ENCODE results near the gene CCL13.
"Not testable (repeated sequence)": the region's sequence is repeated elsewhere in the genome, so short reads cannot be mapped to it uniquely, and the experiment has no call there.

Gene CCL13

DNA sequence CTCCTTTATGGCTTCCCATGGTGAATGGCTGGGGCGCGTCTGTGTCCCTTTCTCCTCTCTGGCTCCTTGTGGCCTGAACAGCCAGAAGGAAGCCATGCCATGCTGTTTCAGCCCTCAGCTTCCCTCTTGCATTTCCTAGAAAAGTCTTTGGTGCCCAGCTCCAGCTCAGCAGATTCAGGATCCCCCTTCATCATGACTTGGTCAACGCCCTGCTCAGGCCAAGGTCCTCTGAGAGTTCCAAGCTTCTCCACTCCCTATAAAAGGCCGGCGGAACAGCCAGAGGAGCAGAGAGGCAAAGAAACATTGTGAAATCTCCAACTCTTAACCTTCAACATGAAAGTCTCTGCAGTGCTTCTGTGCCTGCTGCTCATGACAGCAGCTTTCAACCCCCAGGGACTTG is at the start of gene CCL13:
Gene CCL13, plus strand, starts transcription at position 287 of the 400 bp plus-strand sequence. Its CDS starts 47 bp downstream, at position 334.
- no peak for DNase-seq

DNA sequence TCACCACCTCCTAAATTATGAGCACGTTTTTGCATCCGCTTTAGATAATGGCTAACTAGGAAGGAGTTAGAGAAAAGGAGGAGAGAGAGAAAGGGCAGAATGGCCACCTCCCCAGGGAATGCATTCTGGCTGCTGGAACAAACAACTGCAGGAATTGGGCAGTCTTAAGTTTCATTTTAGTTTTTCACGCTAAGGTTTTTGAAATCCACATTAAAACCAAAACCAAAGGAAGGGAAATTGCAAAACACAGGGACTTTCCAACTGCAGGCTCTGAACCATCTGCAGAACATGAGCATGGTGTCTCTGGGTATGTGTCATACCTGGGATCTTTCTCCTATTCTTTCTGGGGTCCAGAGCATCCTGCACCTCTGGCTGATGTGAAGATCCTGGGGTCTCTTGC is 49.2 kb upstream of the CCL13 start:
- DNase-seq = no peak

DNA sequence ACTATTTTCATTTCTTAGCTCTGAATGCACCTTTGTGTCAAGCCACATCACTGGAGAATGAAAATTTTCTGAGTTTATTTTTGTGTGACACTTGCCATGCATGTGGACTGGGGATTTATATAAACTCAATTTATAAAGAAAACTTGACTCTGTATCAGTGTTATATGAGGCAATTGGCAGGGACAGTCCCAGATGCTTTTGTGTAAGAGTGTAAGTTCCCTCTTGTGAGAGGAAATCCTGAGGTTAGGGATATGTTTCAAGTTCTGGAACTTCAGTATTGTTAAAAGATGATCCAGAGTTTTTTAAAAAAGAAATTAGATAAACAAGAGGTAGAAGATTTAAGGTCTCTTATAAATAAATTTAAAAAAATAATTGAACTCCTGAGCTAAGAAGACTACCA is 47.9 kb upstream of the CCL13 start:
- DNase-seq = no peak

DNA sequence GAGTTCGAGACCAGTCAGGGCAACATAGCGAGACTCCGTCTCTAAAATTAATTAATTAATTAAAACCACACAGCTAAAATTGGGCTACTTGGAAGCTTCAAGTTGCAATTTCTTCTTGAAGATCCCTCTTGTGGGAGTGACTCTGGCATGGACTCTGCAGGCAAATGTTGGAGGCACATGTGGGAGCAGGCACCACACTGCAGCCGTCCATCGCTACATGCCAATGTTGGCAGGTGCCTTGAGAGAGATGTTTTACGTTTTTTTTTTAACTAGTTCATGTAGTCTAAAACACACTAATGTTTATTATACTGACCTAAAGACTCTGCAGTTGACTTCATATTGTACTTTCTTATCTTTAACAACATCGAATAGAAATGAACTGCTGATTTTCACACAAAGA is 45.0 kb upstream of the CCL13 start:
- no peak for DNase-seq

DNA sequence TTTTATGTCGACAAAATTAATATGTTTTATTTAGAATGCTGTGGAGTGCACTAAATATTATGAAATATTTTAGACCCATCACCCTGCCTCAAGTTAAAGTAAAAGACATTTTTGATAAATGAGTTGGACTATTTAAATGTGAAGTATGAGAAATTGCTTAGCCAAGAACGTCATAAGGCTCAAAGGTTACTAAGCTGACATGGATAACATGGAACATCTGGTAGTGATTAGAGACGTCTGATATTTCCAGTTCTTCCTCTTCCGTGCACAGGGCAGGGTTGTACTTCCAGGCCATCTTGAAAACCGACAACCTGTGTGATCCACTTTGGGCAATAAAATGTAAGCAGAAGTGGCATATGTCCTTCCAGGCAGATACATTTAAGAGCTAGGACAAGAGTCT is 44.2 kb upstream of the CCL13 start:
- no peak for DNase-seq

DNA sequence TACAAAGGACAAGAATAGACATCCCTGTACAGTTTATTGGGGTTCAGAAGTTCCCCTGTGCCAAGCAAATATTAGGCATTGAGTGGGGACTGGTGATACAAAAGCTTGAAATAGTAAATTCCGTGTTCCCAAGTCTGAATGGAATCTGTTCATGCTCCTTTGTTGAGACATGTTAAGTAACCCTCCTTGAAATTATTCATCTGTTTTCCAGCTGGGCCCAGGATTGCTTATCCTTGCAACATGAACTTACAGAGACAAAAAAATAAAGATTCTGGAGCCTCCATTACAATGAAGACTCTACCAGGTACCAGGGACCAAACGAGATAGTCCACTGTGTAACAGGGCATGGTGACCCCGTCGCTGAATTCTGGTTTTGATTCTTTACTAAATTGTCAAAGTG is 43.1 kb upstream of the CCL13 start:
- DNase-seq = no peak

DNA sequence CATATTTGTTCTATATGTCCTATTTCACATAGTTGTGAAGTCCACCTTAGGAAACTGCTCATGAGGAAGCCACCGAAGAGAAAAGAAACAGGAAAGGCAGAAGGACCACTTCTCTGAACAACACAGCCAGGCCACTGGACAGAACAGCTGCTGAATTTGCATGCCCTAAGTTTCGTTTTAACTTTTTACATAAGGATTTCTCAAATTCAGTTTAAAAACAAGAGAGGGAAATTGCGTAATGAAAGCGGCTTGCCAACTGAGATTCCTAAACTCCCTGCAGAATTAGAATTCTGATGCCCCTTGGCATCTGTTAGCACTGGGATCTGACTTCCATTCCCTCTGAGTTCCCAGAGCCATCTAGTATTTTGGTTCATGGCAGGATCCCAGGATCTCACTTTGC is 42.0 kb upstream of the CCL13 start:
- no peak for DNase-seq

DNA sequence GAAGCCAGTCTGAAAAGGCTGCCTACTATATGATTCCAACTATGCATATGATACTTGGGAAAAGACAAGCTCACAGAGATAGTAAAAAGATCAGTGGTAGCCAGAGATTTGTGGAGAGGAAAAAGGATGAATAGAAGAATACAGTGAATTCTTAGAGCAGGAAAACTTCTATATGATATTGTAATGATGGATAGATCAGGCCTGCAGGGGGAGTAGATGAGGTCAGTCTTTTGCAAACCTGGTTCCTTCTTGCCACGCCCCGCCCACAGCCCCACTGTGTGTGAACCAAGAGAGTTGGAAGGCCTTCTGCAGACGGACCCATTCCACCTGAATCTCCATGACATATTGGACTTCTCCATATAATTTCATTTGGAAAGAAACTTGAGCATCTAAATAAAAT is 37.8 kb upstream of the CCL13 start:
- DNase-seq = no peak

DNA sequence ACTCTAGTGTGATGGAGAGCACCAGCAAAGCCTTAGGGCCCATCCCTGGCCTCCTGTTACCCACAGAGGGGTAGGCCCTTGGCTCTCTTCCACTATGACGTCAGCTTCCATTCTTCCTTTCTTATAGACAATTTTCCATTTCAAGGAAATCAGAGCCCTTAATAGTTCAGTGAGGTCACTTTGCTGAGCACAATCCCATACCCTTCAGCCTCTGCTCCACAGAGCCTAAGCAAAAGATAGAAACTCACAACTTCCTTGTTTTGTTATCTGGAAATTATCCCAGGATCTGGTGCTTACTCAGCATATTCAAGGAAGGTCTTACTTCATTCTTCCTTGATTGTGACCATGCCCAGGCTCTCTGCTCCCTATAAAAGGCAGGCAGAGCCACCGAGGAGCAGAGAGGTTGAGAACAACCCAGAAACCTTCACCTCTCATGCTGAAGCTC is 37.2 kb upstream of the CCL13 start, which contains the start of gene CCL8:
Gene CCL8, plus strand, starts transcription at position 397 of the 445 bp plus-strand sequence. CDS start 67 bp downstream, outside the sequence.
- no peak for DNase-seq

DNA sequence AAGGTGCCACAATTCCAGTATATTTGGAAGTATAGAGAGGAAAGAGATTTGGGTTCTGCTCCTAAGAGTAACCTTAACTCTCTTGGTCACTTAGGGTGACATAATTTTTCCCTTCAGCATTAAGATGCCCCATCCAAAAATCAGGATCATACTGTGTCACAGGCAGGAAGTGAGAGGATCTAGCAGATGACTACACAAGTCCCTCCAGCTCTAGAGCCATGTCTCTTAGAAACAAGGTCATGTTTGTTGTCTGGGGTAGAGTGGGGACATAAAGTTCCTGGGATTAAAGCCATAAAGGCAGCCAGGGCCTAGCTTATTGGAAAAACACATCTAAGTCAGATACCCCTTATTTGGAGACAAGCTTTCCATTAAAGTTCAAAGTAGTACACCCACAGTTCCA is 34.3 kb upstream of the CCL13 start:
- no peak for DNase-seq

DNA sequence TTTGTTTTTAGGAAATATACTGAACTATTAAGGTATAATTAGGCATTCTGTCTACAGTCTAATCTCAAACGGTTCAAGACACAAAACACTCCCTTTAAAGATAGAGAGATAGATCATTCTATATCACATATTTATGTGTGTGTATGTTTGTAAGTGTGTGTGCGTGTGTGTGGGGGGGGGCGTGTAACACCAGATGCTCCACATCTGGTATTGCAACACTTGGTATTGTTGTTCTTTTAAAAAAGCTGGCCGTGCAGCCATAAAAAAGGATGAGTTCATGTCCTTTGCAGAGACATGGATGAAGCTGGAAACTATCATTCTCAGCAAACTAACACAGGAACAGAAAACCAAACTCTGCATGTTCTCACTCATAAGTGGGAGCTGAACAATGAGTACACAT is 28.7 kb upstream of the CCL13 start:
- DNase-seq = not testable (repeated sequence)

DNA sequence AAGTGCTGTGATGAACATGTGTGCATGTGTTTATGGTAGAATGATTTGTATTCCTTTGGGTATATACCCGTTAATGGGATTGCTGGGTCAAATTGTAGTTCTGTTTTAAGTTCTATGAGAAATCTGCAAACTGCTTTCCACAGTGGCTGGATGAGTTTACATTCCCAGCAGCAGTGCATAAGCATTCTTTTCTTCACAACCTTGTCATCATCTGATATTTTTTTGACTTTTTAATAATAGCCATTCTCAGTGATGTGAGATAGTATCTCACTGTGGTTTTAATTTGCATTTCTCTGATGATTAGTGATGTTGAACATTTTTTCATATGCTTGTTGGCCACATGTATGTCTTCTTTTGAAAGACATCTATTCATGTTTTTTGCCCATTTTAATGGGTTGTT is 18.6 kb upstream of the CCL13 start:
- no peak for DNase-seq

DNA sequence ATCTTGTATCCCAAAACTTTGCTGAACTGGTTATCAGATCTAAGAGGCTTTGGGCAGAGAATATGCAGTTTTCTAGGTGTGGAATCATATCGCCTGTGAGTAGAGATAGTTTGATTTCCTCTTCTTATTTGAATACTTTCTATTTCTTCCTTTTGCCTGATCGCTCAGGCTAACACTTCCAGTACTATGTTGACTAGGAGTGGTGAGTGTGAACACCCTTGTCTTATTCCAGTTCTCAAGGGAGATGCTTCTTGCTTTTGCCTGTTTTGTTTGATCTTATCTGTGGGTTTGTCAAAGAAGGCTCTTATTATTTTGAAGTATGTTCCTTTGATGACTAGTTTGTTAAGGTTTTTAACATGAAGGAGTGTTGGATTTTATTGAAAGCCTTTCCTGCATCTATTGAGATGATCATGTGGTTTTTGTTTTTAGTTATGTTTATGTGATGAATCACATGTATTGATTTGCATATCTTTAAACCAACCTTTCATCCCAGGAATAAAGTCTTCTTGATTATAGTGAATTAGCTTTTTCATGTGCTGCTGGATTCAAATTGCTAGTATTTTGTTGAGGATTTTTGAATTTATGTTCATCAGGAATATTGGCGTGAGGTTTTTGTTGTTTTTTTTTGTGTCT is 17.0 kb upstream of the CCL13 start:
- no peak for DNase-seq

DNA sequence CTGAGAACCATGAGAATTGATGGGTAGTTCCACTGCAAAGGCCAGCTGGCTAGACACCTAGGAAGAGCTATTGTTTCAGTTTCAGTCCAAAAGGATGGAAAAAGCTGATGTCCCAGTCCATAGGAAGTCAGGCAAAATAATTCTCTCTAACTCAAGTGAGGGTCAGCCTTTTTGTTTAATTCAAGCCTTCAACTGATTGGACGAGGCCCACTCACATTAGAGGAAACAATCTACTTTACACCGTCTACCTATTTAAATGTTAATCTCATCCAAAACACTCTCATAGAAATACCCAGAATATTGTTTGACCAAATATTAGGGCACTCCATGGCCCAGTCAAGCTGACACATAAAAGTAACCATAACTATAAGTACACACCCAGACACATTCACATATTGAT is 14.4 kb upstream of the CCL13 start:
- no peak for DNase-seq

DNA sequence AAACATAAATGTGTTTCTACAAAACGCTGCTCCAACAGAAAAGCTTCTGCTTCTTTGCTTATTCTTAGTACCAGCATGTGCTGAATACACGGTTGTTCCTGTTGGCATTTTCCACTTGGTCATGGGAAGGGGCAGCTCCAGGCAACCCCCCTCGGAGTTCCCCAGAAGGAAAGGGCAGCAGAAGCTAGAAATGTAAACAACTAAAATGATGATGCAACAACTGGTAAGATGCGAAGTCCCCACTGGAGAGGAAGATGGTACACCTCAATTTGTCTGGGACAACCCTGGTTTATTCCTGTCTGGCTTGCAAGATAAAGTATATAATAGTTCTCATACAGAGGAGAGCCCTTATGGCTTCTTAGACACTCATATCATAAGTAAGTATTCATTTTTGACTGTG is 9.2 kb upstream of the CCL13 start:
- no peak for DNase-seq

DNA sequence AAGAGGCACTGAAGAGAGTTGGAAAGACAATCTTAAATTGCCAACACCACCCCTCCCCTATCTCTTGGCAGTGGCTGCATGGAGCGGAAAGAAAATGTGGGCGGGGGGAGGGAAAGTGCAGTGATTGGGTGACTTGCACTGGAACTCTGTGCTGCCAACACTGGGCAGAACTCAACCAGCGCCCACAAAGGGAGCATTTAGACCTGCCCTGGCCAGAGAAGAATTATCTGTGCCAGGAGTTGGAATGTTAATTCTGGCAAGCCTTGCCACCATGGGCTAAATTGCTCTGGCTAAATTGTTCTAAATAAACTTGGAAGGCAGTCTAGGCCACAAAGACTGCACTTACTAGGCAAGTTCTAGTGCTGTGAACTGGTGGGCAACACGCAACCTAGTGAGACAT is 6.5 kb upstream of the CCL13 start:
- DNase-seq = no peak

DNA sequence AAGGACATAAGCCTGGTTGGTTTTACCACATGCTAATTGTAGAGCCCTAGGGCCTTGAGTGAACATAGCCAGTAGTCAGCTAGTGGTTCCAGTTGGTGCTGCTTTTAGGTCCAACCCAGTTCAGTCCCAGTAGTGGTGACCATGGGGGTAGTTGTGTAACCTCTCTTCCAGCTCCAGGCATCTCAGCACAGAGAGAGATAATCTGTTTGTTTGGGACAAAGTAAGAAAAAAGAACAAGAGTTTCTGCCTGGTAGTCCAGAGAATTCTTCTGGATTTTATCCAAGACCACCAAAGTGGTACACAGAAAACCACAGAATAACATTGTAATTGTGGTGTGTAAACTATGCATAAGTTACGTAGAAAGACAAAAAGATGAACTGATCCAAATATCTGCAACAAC is 5.2 kb upstream of the CCL13 start:
- DNase-seq = no peak

DNA sequence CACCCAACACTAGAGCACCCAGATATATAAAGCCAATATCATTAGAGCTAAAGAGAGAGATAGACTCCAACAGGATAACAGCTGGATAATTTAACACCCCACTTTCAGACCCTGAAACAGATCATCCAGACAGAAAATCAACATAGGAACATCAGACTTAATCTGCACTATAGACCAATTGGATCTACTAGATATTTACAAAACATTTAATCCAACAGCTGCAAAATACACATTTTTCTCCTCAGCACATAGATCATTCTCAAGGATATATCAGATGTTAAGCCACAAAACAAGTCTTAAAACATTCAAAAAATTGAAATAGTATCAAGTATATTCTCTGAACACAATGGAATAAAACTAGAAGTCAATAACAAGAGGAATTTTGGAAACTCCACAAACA is 4.1 kb upstream of the CCL13 start:
- DNase-seq = no peak

DNA sequence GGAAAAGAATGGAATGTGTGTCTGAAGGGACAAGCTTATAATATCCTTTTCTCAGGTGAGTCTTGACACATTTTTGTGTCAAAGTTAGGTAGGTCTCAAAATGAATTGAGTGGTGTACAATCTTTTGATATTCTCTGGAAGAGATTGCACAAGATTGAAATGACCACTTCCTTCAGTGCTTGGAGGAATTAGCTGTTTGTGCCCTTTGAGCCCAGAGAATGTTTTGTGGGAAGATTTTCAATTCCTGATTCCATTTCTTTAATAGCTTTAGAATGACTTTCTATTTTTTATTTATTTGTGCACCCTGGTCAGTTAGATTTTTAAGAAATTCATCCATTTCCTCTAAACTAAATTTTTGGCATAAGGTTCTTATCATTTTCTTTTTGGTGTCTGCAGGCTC is 1.6 kb upstream of the CCL13 start:
- no peak for DNase-seq

DNA sequence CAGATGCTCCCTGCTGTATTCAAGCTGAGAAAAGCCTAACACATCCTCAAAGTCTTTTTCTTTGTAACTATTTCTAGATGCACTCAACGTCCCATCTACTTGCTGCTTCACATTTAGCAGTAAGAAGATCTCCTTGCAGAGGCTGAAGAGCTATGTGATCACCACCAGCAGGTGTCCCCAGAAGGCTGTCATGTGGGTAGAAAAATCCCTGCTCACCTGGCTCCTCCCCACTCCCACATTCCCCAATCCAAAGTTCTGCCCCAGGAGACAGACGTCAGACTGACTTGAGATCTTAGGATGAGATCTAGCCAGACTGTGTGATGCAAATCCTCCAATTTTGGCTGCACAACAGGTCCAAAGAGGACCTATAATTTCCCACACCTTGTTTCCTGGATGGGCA is 1.1 kb downstream of the CCL13 start:
- DNase-seq = no peak

DNA sequence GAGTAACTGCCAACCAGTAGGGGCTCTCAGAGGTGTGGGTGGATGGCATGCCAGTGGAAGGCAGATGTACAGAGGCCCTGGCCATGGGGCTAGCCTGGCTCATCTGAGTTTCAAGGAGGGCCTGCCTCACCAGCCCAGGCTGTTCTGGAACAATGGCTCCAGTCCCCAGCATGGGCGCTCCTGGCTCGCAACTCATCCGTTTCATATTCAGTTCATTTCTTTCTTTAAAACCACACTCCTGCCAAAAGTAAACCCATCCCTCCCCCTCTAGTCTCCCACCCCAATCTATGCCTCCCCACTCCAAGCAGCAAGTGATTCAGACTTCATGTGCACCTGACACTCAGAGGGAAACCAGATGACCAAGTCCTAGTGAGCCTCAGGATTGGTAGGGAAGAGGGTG is 2.4 kb downstream of the CCL13 start:
- no peak for DNase-seq

DNA sequence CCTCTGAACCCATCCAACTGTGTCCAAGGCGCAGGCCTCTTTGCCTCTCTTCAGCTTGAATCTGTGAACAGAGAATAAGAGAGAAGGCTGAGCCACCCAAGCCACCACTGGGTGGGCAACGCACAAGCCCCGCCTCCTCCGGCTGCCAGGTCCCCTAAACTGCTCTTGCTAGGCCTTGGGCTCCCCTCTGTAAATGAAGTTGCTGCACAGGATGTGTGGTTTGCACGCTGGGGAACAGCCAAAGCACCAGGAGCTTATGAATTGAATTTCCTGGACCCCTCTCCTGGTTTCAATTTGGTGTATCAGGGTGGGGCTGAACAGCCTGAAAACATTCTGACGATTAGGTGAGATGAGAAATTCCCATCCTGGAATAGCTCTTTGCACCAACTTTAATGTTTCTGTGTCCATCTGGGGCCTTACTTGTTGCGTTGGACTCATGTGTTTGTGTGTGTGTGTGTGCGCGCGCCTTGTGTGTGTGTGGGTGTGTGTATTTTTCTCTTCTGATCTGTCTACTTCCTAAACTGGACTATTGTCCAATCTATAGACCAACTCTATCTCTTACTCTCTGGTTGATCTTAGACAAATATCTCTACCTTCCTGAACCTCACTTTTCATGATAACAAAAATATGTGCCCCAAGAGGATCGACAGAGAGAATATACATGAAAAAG is 4.5 kb downstream of the CCL13 start:
- DNase-seq = no peak

DNA sequence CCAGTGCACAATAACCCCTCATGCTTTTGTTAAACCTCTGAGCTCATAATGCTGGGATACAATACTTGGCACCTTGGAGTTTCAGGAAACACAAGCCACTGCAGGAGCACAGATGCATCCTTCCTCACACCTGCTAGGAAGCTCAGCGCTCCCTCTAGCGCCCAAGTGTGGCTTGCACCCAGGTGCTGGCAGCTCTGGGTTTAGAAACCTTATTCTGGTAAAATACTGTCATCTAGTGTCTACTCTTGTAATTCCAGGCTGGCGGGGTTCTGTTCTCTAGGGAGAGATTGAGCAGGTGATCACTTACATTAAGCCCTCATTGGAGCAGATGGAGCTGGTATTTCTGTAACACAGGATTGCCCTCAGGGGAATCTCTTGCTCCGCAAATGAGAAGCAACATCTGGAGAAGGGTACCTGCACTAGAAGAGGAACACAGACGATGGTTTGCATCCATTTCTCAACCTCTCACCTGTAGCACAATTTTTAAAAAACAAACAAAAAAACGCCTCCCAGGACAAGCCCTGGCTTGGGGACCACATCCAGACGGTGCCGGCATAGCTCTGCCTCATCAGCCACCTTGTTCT is 5.3 kb downstream of the CCL13 start:
- peak; percentile 71 to 74 for DNase-seq

DNA sequence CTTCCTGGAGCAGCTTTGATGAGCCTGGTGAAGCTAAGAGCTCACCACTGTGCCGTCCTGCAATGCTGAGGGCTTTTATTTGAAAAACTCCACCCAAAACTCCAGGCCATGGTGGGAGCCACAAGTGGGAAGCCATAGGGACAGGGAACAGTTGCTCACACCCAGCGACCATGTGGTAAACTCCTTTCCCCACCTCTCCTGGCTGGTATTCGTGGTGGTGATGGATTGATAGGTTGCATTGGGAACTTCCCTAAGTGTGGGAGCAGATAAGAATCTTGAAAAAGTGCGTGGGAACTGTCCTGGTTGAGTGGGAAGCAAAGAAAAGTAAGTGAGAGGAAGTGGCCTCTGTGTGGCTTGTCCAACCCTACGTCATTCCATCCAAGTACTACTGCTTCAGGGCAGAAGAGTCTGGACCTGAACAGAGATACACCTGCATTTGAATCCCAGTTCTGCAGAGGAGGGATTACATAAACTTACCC is 6.9 kb downstream of the CCL13 start, which contains the start of gene CCL1:
Gene CCL1, minus strand, starts transcription at position 51 of the 479 bp plus-strand sequence. CDS start 72 bp downstream, outside the sequence.
- no peak for DNase-seq

Measured in NCI-H1930 (cell line).